Cardiac atrium fibroblast (primary cell): Measurements from ENCODE around the gene MYH9. TPM values are rescaled to one million over a fixed set of nuclear protein-coding genes. Genes with fewer than 3 reads are reported as not detected.

Experiments used
- total RNA-seq: library from RNA; depleted of rRNA; stranded (reverse); fragments of >200 nt; gene quantifications from 2 replicates; pipeline ENCODE4 v1.2.3, GENCODE V29; 2015

MYH9 gene
- 403 and 433 TPM in 2 replicates for total RNA-seq

DNA sequence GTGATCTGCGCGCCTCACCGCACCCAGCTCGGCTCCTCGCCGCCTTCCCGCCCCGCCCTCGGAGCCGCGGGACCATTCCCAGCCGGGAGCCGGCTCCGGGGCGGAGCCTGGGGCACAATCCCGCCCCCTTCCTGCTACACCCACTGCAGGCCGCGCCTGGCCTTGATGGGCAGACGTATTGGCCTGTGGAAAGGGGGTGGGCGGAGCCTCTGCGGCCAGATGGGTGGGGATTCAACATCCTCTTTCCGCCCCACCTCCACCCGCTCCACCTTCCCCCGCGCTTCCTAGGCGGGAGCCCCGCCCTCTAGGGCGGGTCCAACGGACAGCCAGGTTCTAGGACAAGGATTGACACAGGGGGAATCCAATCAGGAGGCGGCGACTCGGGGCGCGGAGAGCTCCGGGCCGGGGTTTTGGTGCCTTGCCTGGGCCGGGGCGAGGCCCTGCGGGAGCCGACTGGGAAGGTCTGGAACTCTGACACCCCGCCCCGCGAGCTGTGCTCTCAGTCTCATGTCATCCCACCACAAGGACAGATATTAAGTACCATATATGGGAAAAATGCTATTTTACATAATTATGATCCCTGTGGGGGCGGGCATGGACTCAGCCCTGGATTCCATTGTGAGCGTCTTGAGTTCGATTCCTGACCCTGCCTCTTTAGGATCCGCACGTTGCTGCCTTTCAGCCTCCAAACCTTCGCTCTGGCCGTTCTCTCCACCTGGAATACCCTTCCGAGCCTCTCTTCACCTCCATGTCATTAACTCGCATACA, at the start of gene MYH9:
TSS of gene MYH9 (minus strand) at position 9 of the 768 bp plus-strand sequence. CDS start 38,731 bp downstream, outside the sequence.

DNA sequence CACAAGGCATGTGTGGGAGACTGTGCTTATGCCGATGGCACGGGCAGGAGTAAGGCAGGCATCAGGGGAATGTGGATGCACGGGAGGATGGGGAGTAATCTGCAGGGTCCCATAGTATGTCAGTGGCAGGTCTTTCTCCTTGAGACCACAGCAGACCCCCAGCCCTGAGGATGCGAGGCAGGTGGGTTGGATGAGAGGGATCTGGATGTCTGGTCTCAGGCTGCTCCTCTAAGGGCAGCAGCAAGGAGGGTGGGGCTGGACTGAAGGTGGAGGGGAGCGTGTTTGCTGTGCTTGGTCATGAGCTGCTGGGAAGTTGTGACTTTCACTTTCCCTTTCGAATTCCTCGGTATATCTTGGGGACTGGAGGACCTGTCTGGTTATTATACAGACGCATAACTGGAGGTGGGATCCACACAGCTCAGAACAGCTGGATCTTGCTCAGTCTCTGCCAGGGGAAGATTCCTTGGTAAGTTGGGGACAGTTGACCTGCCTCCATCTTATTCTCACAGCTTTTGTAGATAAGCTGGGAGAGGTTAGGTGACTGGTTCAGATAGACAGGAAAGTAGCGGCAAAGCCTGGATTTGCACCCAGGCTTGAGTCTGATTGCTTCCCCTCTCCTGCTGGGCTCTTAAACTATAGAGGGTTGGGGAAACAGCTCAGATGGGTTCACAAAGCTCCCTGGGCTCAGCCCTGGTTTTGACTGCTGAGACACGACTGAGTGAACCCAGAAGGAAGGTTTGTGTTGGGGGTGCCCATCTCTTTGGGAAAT, 134.8 kb downstream of the MYH9 start, which contains the start of gene APOL1:
TSS of gene APOL1 (plus strand) at position 380 of the 769 bp plus-strand sequence. CDS start 1,823 bp downstream, outside the sequence.

DNA sequence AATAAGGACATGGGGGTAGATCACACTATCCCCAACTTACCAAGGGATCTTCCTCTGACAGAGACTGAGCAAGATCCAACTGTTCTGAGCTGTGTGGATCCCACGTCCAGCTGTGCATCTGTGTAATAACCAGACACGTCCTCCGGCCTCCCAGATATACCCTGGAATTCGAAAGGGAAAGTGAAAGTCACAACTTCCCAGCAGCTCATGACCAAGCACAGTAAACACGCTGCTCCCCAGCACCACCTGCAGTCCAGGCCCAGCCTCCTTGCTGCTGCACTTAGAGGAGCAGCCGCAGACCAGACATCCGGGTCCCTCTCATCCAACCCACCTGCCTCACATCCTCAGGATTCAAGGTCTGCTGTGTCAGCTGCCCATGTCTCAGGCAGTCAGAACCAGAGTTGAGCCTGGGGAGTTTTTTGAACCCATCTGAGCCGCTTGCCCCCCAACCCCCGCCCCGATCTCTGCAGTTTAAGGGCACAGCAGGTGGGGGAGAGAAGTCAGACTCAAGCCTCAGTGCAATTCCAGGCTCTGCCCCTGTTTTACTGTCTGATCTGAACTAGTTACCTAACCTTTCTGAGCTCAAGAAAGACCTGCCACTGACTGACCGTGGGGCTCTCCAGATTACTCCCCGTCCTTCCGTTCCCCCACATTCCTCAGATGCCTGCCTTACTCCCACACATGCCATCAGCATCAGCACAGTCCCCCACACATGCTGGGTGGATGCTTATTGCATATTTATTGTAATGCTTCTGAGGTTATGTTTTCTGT, 148.2 kb downstream of the MYH9 start, which contains the start of gene APOL2:
TSS of gene APOL2 (minus strand) at position 127 of the 771 bp plus-strand sequence. CDS start 6,365 bp downstream, outside the sequence.

Other genes with a start within 250 kb of the MYH9 start
- 12.5 and 14.7 TPM in 2 replicates for gene APOL3, start 227.2 kb downstream of the MYH9 start, total RNA-seq
- 0.32 TPM in 1 of 2 replicates, not detected in the other for gene APOL4, start 186.2 kb downstream of the MYH9 start, total RNA-seq
- 26.7 and 40.3 TPM in 2 replicates for gene APOL2, start 148.4 kb downstream of the MYH9 start, total RNA-seq
- 4.9 and 5.0 TPM in 2 replicates for gene APOL1, start 134.8 kb downstream of the MYH9 start, total RNA-seq
- gene TXN2, start 93.7 kb upstream of the MYH9 start, total RNA-seq = 67.3 and 76.0 TPM in 2 replicates
- 3.9 and 11.0 TPM in 2 replicates for gene FOXRED2, start 119.1 kb upstream of the MYH9 start, total RNA-seq
- 209 and 259 TPM in 2 replicates for gene EIF3D, start 141.2 kb upstream of the MYH9 start, total RNA-seq